Psoas muscle (tissue), 8 donors: ENCODE data around the gene AIG1. TPM values are rescaled to one million over a fixed set of nuclear protein-coding genes. Genes with fewer than 3 reads are reported as not detected.

Source experiments
- ATAC-seq, 4 donors: fragments of 200-7000 bp; cut with Tn5 transposase; one replicate each; pipeline ENCODE4 v1.9.1; 2020; ENCODE audit warnings: moderate library complexity in 3 of 4, mild to moderate bottlenecking in 2 of 4
- DNase-seq, 2 donors: peaks; one replicate each; pipeline ENCODE4 v3.0.0-alpha.2; 2020
- H3K27ac ChIP-seq: fragments of 200-600 bp; one replicate; pipeline ENCODE4 v1.8.0; 2022
- H3K27me3 ChIP-seq, 3 donors: fragments of 200-600 bp in 1 of 3; one replicate each; pipeline versions ENCODE4 v1.6.1 to v1.8.0; 2013 to 2022; ENCODE audit warnings: low read length in 2 of 3, mild to moderate bottlenecking in 2 of 3, moderate library complexity in 1 of 3; ENCODE audit not compliant: insufficient read depth in 3 of 3
- H3K36me3 ChIP-seq, 2 donors: fragments of 200-600 bp in 1 of 2; one replicate each; pipeline versions ENCODE4 v1.6.1 to v1.8.0; 2013 to 2022; ENCODE audit warnings: low read depth in 1 of 2, mild to moderate bottlenecking in 1 of 2, moderate library complexity in 1 of 2; ENCODE audit not compliant: insufficient read depth in 1 of 2
- H3K4me1 ChIP-seq: fragments of 200-600 bp; one replicate; pipeline ENCODE4 v1.8.0; 2022
- H3K4me3 ChIP-seq: fragments of 200-600 bp; one replicate; pipeline ENCODE4 v1.8.0; 2022; ENCODE audit warnings: mild to moderate bottlenecking
- H3K9me3 ChIP-seq: fragments of 200-600 bp; one replicate; pipeline ENCODE4 v1.8.0; 2022
- CTCF ChIP-seq: fragments of 200-600 bp; IDR thresholded peaks from one replicate; pipeline ENCODE4 v1.8.0; 2022; ENCODE audit warnings: antibody characterized with exemption
- WGBS, 3 donors: extraction: QIAGEN DNeasy Blood & Tissue Kit; methylation state at CpG; one replicate each; pipeline versions ENCODE4 v1.1.6 to v1.1.7; 2013; 5-methylcytosine and 5-hydroxymethylcytosine counted together
- intact Hi-C, 2 donors: fragments of 100-400 bp; cut with DNase I; formaldehyde crosslinking; loops; one replicate each; pipeline versions ENCODE4 v1.11.0 to v1.14.2; 2022
- polyA plus RNA-seq, 3 donors: library from polyadenylated mRNA; stranded (reverse); fragments of 200-250 nt; gene quantifications; one replicate each; pipeline ENCODE4 v1.2.3, GENCODE V29; 2013
- total RNA-seq, 4 donors: library from RNA; stranded (reverse); fragmentation: NEBNext Ultra II Directional in 2 of 4; extraction: Animal tissue kit (Norgen Biotek cat#: 25700) in 2 of 4; gene quantifications; one replicate each; pipeline versions ENCODE4 v1.2.1 to v1.2.4, GENCODE V29; 2021 to 2023
- donor health status: healthy with polysubstance abuse.
- donor health status: DM: no; HTN: no; CAD: no; lungs with moderate emphysema.
- donor health status: Bipolar disorder and iron deficiency.
- donor health status: healthy.
- donor health status: DM: yes; HTN: yes; CAD: no.
- donor health status: DM: no; HTN: no; CAD: no.
- donor health status: DM: no; HTN: no; CAD: no.
- donor health status: DM: yes; HTN: yes; CAD: no.

Gene AIG1
- total and polyA plus RNA-seq, 7 donors: 4.0 to 24.6 (median 5.8) TPM

- Histone ChIP-seq H3K9me3 (peaks cover 7% of the 10 kb centered on the region), H3K36me3 (no peaks in the 10 kb centered on the region), H3K27me3 (no peaks in the 10 kb centered on the region), H3K4me1 (no peaks in the 10 kb centered on the region), H3K27ac (no peak overlapping the region), H3K4me3 (no peak overlapping the region)
- TF ChIP-seq CTCF: no peak
- intact Hi-C loops: no loop called here
- no peak for ATAC-seq
- no peak for DNase-seq
- 87 to 89% (median 89%) methylated on average over 5 of the region's 5 CpGs for WGBS, 3 donors
Observed at GRCh38 chr6:143321491-143322086, 260.9 kb downstream of the AIG1 start.

DNA sequence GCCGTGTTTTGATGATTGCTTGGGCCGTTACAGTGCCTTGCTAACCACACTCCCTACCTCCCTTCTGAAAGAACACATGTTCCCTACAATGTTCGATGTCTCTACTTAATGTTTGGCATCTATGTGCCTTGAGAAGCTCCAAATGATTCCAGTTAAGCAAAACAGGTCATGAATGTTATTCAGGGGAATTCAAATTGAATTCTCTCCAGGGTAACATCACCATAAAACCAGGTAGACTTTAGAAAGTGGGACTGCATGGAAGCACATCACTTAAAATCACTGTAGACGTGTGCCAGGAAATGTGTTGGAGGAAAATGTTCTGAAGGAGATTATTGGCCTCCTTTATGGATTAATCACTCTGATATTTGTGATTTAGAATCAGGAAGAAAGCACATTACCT, 261.7 kb downstream of the AIG1 start:
- TF ChIP-seq CTCF: no peak
- no peak overlapping the region for H3K27ac ChIP-seq
- intact Hi-C loops: no loop called here
- H3K27me3 ChIP-seq: no peaks in the 10 kb centered on the region
- H3K9me3 ChIP-seq: peaks cover 7% of the 10 kb centered on the region
- H3K4me3 ChIP-seq: no peak overlapping the region
- 48 to 61% (median 60%) methylated on average over 4 of the region's 4 CpGs for WGBS, 3 donors
- no peaks in the 10 kb centered on the region for H3K36me3 ChIP-seq
- no peak for ATAC-seq
- no peaks in the 10 kb centered on the region for H3K4me1 ChIP-seq
- DNase-seq: no peak

DNA sequence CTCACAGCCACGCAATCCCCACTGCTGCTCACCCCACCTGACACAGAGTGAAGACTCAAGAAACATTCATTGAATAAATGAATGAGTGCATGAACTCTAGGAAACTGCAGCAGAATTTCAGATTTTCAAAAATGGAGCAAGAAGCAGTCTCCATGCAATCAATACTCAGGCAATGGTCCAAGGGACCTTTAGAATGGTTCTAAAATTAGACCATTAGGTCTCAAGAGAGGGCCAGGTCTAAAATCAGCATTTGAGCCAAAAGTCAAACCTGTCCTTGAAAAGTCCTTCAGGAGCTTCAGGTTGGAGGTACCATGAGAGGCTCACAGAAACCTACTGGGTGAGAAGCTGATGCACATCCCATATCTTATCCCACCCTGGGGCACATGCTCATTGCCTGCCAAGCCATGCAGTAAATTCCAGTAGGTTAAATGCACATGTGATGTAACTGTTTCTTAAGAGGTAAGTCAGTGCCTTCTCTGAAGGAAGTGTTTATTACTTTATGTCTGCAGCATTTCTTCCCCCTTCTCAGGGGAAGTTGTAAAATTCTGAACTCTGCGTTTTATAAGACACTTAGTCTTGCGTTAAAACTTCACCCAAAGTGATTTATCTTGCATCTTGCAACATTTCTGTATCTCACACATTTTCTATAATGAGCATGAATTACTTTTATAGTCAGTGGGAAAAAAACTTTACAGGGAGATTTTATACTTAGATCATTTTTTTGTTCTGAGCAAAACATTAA, 263.2 kb downstream of the AIG1 start:
- ATAC-seq (no peak), DNase-seq (no peak)
- no peaks in the 10 kb centered on the region for H3K27me3 ChIP-seq
- no peak for TF ChIP-seq CTCF
- no peak overlapping the region for H3K27ac ChIP-seq
- no peaks in the 10 kb centered on the region for H3K9me3 ChIP-seq
- no peaks in the 10 kb centered on the region for H3K4me1 ChIP-seq
- no peak overlapping the region for H3K4me3 ChIP-seq
- intact Hi-C loops: no loop called here
- no peaks in the 10 kb centered on the region for H3K36me3 ChIP-seq
- WGBS, 3 donors: 78 to 89% (median 87%) methylated on average over 3 of the region's 3 CpGs

DNA sequence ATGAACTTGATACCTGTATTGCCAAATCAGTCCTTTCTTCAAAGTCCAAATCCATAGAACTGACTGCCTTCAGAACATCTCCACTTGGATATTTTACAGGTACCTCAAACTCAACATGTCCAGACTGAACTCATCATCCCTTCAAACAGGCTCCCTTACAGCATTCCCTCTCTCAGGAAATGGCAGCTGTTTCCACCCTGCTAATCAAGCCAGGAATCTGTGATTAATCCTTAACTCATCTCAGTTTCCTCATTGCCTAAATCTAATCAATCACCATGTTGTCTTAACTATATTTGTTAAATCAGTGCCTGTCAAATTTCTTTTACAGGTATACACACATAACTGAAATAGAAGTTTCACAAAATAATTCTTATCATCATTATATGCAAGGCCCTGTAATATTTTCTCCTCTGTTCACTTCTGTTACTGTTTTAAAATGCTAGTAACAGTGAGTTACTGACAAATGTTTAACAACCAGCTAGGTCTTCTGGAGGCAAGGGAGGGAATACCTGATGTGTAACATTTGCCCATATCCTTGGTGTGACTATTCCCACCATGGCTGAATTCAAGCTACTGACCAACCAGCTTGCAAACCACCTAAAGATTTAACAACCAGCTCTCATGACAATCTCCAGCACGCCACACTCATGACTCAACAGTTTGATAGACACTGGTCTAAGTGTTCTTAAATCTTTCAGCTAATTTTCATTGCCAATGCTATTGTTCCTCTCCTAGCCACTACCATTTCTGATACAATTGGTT, 264.9 kb downstream of the AIG1 start:
- DNase-seq (no peak), ATAC-seq (no peak)
- no peak overlapping the region for H3K4me3 ChIP-seq
- H3K36me3 ChIP-seq: no peaks in the 10 kb centered on the region
- no peaks in the 10 kb centered on the region for H3K9me3 ChIP-seq
- intact Hi-C loops: no loop called here
- no peaks in the 10 kb centered on the region for H3K4me1 ChIP-seq
- TF ChIP-seq CTCF: no peak
- no peaks in the 10 kb centered on the region for H3K27me3 ChIP-seq
- 95 to 100% (median 100%) methylated on average over 1 of the region's 1 CpG for WGBS, 3 donors
- H3K27ac ChIP-seq: no peak overlapping the region
